GM23248 (cell line): ENCODE measurements around the gene PTPN14.

Experiments used
- EZH2 ChIP-seq: fragments of 200-600 bp; sonication (generic); IDR thresholded peaks from 2 replicates; pipeline ENCODE4 v1.6.1; 2018; ENCODE audit warnings: antibody characterized with exemption, mild to moderate bottlenecking; ENCODE audit not compliant: insufficient read depth, poor library complexity, severe bottlenecking
- EZH2phosphoT487 ChIP-seq: fragments of 200-600 bp; sonication (generic); IDR thresholded peaks from 2 replicates; pipeline ENCODE4 v1.6.1; 2018; ENCODE audit warnings: antibody characterized with exemption, moderate library complexity, mild to moderate bottlenecking, low read depth; ENCODE audit not compliant: insufficient read depth

DNA sequence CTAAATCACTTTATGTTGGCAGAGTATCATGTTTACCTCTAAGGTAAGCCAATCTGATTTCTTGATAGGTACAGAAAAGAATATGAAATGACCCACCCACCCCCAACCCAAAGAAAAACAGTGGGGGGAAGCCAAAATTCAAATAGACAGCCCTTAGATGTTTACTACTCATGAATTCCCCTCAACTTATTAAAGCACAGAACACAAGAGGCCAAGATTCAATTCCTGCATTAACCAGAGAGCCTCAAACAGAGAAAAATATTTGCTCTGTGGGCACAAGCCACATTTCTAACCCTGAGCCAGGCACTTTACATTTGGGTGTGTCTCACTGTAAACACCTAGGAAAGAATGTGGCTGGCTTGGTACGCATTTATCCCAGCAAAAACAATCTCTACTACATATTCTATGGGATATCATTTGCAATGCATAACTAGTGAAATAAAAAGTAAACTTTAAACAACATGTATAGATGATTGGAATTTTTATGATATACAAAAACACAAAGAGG is 84.3 kb downstream of the PTPN14 start:
- no peak for TF ChIP-seq EZH2
- no peak for TF ChIP-seq EZH2phosphoT487
